VCaP (cell line): ENCODE data around the gene CPEB3.

Experiments
- H3K27ac ChIP-seq: fragments of 450-650 bp; 2 replicates; pipeline ENCODE4 v1.5.1; 2017
- TF ChIP-seq, protein P1 (sequence below): fragments of 450-650 bp; conservative IDR thresholded peaks from 2 replicates; pipeline ENCODE4 v1.5.1; 2017; ENCODE audit warnings: mild to moderate bottlenecking, moderate library complexity

CPEB3 gene

DNA sequence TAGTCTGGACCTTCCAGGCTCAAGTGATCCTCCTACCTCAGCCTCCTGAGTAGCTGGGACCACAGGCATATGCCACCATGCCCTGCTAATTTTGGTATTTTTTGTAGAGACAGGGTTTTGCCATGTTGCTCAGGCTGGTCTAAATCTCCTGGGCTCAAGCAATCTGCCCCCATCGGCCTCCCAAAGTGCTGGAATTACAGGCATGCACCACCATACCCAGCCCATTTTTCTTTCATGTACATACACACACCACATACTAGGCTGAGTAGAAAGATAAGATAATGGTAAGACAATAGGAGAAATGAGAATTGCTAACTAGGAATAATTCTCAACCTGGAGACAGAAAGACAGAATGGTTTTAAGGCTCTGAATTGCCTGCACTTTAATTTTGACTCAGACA is 83.8 kb downstream of the CPEB3 start:
- TF ChIP-seq, protein P1, sequence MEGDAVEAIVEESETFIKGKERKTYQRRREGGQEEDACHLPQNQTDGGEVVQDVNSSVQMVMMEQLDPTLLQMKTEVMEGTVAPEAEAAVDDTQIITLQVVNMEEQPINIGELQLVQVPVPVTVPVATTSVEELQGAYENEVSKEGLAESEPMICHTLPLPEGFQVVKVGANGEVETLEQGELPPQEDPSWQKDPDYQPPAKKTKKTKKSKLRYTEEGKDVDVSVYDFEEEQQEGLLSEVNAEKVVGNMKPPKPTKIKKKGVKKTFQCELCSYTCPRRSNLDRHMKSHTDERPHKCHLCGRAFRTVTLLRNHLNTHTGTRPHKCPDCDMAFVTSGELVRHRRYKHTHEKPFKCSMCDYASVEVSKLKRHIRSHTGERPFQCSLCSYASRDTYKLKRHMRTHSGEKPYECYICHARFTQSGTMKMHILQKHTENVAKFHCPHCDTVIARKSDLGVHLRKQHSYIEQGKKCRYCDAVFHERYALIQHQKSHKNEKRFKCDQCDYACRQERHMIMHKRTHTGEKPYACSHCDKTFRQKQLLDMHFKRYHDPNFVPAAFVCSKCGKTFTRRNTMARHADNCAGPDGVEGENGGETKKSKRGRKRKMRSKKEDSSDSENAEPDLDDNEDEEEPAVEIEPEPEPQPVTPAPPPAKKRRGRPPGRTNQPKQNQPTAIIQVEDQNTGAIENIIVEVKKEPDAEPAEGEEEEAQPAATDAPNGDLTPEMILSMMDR = no peak
- H3K27ac ChIP-seq = no peak overlapping the region

DNA sequence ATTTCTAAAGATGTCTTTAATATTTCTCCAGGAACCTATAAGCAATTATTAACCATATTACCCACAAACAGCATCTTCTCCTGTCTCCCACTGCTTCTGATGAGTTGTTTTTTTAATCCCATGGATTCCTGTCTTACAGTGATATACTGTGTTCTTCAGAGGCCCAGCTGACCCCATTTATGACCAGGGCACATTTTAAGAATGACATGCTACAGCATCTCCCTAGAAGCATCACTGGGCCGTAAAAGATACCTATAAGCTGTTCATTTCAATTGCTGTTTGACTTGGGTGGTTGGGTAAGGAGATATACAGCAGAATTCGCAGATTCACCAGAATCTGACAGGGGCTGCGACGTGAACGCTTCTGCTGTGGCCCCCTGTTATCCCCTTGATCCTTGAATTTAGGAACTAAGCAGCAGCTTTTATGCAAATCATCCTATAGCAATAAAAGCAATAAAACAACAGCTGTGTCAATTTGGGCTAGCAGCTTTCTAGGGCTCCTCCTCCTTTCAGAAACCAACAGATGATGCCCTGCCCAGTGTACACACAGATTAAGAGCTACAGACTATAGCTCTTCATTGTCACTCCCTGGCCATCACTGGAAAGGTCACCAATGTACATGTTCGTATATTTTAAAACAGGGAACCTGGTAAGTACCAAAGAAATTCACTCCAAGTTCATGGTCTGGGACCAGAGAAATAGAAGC is 86.8 kb downstream of the CPEB3 start:
- TF ChIP-seq, protein P1 = no peak
- no peak overlapping the region for H3K27ac ChIP-seq

DNA sequence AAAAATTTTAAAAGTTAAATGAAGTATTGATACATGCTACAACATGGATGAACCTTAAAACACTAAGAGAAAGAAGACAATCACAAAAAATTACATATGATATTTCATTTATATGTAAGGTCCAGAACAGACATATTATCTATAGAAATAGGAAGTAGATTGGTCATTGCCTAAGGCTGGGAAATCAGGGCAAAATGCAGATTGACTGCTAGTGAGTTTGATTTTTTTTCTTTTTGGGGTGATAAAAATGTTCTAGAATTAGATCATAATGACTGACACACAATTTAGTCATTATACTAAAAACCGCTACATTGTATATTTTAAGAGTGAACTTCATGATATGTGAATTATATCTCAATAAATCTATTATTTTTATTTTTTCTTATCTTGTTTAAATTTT is 88.3 kb downstream of the CPEB3 start:
- H3K27ac ChIP-seq = no peak overlapping the region
- TF ChIP-seq, protein P1 = no peak

DNA sequence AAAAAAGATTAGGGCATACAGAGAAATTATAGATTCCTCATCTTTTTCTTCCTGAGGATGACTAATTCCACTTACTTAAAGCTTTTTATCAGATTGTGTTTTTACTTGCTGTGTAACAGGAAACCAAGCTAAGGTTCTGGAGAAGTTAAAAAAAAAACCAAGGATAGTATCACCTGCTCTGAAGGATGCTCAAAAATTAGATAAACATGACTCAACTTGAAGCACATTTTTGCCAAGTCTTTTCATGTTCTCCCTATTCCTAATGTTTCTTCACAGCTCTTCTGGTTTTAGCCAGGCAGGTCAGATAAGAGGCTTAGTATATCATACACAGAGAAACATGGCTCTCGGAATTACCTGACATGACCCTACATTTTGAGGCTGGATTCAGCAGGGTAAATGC is 90.3 kb downstream of the CPEB3 start:
- TF ChIP-seq, protein P1 = no peak
- no peak overlapping the region for H3K27ac ChIP-seq

DNA sequence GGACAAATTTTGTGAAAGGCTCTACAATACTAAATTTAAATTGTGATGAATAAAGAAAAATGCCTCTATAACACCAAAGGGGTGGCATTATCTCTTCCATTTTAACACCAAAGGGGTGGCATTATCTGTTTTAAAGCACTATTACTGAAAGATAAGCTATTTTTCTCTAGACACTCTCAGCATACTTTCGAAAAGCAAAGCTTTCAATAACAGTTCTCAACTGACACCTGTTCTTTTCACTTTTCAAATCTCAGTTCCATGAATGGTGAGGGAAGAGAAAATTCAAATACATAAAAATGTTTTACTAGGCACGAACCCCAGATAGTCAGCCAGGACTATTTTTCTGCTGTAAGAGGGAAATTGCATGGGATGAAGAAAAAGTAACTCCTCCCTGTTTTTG is 103.8 kb downstream of the CPEB3 start:
- TF ChIP-seq, protein P1 = no peak
- H3K27ac ChIP-seq = no peak overlapping the region

DNA sequence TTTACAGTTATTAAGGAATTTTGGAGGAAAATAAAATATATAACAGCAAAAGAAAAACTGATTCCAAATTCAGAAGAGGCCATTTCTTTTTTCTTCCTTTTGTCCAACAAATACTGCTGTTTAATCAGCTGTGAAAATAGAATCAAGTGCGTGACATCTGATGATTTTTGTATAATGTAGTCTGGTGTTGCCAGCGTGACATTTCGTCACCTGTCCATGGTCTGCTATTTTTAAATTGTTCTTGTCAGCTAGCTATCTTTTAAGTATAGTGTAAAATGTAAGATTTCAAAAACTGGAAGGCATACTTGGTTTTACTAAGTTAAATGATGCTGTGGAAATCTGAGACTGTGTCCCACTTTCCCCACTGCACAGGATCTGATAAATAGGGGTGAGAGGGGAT is 105.9 kb downstream of the CPEB3 start:
- TF ChIP-seq, protein P1 = no peak
- H3K27ac ChIP-seq = no peak overlapping the region

DNA sequence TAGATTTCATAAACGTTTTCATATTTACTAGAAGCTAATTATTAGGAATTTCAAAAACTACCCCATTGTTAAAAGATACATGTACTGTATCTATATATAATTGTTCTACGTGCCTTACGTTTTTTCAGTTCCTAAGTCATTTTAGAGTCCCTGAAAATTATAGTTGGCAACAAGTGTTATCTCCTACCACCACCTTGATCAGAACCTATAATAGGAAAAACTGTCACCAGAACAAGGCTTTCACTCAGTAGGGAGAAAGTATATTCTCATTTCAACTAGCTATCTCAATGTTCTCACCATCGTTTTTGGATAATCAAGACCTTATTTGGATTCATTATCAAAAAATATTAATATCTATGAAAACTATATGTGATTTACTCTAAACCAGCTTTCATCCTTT is 107.7 kb downstream of the CPEB3 start:
- TF ChIP-seq, protein P1 = no peak
- H3K27ac ChIP-seq = no peak overlapping the region
